H1 (cell line): ENCODE results near the gene TNFAIP1. TPM values are rescaled to one million over a fixed set of nuclear protein-coding genes. Genes with fewer than 3 reads are reported as not detected.

Source experiments
- CTCF ChIA-PET: fragments of 300-600 bp; sonication (Branson Sonifier 250); formaldehyde crosslinking; loops from one replicate; lab custom pipeline; 2021; ENCODE audit not compliant: partially characterized antibody; lab: Charles Lee
- POLR2A ChIA-PET: fragments of 300-600 bp; sonication (Branson Sonifier 250); formaldehyde crosslinking; loops from one replicate; lab custom pipeline; 2021; ENCODE audit warnings: inconsistent platforms; ENCODE audit not compliant: partially characterized antibody; lab: Charles Lee
- DNase-seq, 2 experiments: peaks; one replicate each; pipeline versions ENCODE4 v3.0.0 to v3.0.0-alpha.2; 2010 to 2022; ENCODE audit warnings: low spot score in 2 of 2, low read depth in 1 of 2, mixed read lengths in 1 of 2
- FAIRE-seq: peaks from 2 replicates; lab custom pipeline; 2011; peaks lifted over from hg19 to GRCh38; lab: Jason Lieb, UNC
- H2AFZ ChIP-seq: 2 replicates; pipeline ENCODE4 v1.8.1; 2012; ENCODE audit warnings: low read length, inconsistent platforms
- H2AK5ac ChIP-seq: 2 replicates; pipeline ENCODE4 v1.6.1; 2013; ENCODE audit warnings: low read depth, low read length
- H2BK120ac ChIP-seq: replicated peaks from 2 replicates; pipeline ENCODE3; 2013; ENCODE audit warnings: low read depth, low read length, inconsistent platforms
- H2BK12ac ChIP-seq: 2 replicates; pipeline ENCODE4 v1.6.1; 2013; ENCODE audit warnings: low read depth, low read length
- H2BK15ac ChIP-seq: 2 replicates; pipeline ENCODE4 v1.6.1; 2013; ENCODE audit warnings: low read length
- H2BK20ac ChIP-seq: 2 replicates; pipeline ENCODE4 v1.6.1; 2013; ENCODE audit warnings: low read length
- H2BK5ac ChIP-seq: 2 replicates; pipeline ENCODE4 v1.6.1; 2013; ENCODE audit warnings: low read depth, low read length
- H3K14ac ChIP-seq: 2 replicates; pipeline ENCODE4 v1.6.1; 2013; ENCODE audit warnings: inconsistent platforms; ENCODE audit not compliant: insufficient read length
- H3K18ac ChIP-seq: 2 replicates; pipeline ENCODE4 v1.6.1; 2013; ENCODE audit warnings: low read length; ENCODE audit errors: extremely low read depth
- H3K23ac ChIP-seq: 2 replicates; pipeline ENCODE4 v1.6.1; 2013; ENCODE audit warnings: inconsistent platforms; ENCODE audit not compliant: insufficient read length
- H3K23me2 ChIP-seq: 2 replicates; pipeline ENCODE4 v1.6.1; 2013; ENCODE audit warnings: low read depth, low read length
- H3K27ac ChIP-seq: 2 replicates; pipeline ENCODE4 v1.6.1; 2011; ENCODE audit warnings: low read depth, low read length, inconsistent platforms
- H3K27me3 ChIP-seq, 4 experiments: replicated peaks in 1 of 4; 1 replicate in 1 of 4; 2 replicates in 3 of 4; pipeline versions ENCODE4 v1.6.1 to v1.8.1; 2011 to 2013; ENCODE audit warnings: low read length in 3 of 4, mild to moderate bottlenecking in 3 of 4, inconsistent platforms in 2 of 4, mixed read lengths in 2 of 4, moderate library complexity in 1 of 4; ENCODE audit not compliant: control insufficient read depth in 3 of 4, insufficient read depth in 3 of 4; ENCODE audit errors: extremely low read depth in 1 of 4
- H3K36me3 ChIP-seq, 4 experiments: 2 replicates each; pipeline versions ENCODE4 v1.6.1 to v1.8.1; 2011 to 2013; ENCODE audit warnings: mild to moderate bottlenecking in 4 of 4, low read length in 3 of 4, moderate library complexity in 2 of 4, control low read depth in 1 of 4, inconsistent platforms in 1 of 4; ENCODE audit not compliant: insufficient read depth in 4 of 4, control insufficient read depth in 2 of 4
- H3K4ac ChIP-seq: replicated peaks from 2 replicates; pipeline ENCODE3; 2013; ENCODE audit warnings: low read length, low read depth, mixed read lengths, inconsistent platforms; ENCODE audit not compliant: insufficient read length
- H3K4me1 ChIP-seq, 4 experiments: replicated peaks in 1 of 4; 1 replicate in 1 of 4; 2 replicates in 3 of 4; pipeline versions ENCODE4 v1.6.1 to v1.8.1; 2011 to 2013; ENCODE audit warnings: low read length in 3 of 4, inconsistent platforms in 2 of 4, mixed read lengths in 1 of 4; ENCODE audit not compliant: insufficient read depth in 4 of 4, control insufficient read depth in 3 of 4
- H3K4me2 ChIP-seq, 2 experiments: 2 replicates each; pipeline versions ENCODE4 v1.6.1 to v1.8.1; 2011 to 2013; ENCODE audit warnings: low read depth in 2 of 2, low read length in 2 of 2, control low read depth in 1 of 2, inconsistent platforms in 1 of 2, mild to moderate bottlenecking in 1 of 2; ENCODE audit not compliant: insufficient read depth in 1 of 2
- H3K4me3 ChIP-seq, 4 experiments: fragments of 200-600, 300-600 bp in 1 of 4; sonication (generic), shearing (Covaris generic), sonication (Bioruptor Twin) in 1 of 4; 2 replicates each; pipeline versions ENCODE4 v1.5.1 to v1.8.1; 2011 to 2016; ENCODE audit warnings: low read length in 4 of 4, low read depth in 3 of 4, control low read depth in 2 of 4, inconsistent platforms in 2 of 4, mild to moderate bottlenecking in 2 of 4, mixed read lengths in 1 of 4, moderate library complexity in 1 of 4; ENCODE audit not compliant: insufficient read depth in 2 of 4; ENCODE audit errors: extremely low read depth in 1 of 4
- H3K56ac ChIP-seq: replicated peaks from 2 replicates; pipeline ENCODE3; 2013; ENCODE audit warnings: low read depth, mild to moderate bottlenecking, mixed read lengths, low read length, inconsistent platforms; ENCODE audit not compliant: insufficient read length
- H3K79me1 ChIP-seq: 2 replicates; pipeline ENCODE4 v1.6.1; 2013; ENCODE audit warnings: low read depth, low read length, control low read depth
- H3K79me2 ChIP-seq, 2 experiments: 2 replicates each; pipeline versions ENCODE4 v1.6.1 to v1.8.1; 2012 to 2013; ENCODE audit warnings: low read length in 2 of 2, mild to moderate bottlenecking in 2 of 2, inconsistent platforms in 1 of 2; ENCODE audit not compliant: insufficient read depth in 2 of 2, control insufficient read depth in 1 of 2
- H3K9ac ChIP-seq, 4 experiments: replicated peaks in 1 of 4; 1 replicate in 1 of 4; 2 replicates in 3 of 4; pipeline versions ENCODE4 v1.6.1 to v1.8.1; 2011 to 2013; ENCODE audit warnings: low read depth in 3 of 4, low read length in 3 of 4, control low read depth in 2 of 4, mild to moderate bottlenecking in 2 of 4, moderate library complexity in 2 of 4, inconsistent platforms in 1 of 4; ENCODE audit errors: extremely low read depth in 1 of 4
- H3K9me3 ChIP-seq, 2 experiments: 2 replicates each; pipeline versions ENCODE4 v1.6.1 to v1.8.1; 2012 to 2013; ENCODE audit warnings: mild to moderate bottlenecking in 2 of 2, moderate library complexity in 2 of 2, control low read depth in 1 of 2, inconsistent platforms in 1 of 2, low read depth in 1 of 2, low read length in 1 of 2, mixed read lengths in 1 of 2; ENCODE audit not compliant: insufficient read depth in 2 of 2
- H4K20me1 ChIP-seq, 2 experiments: replicated peaks in 1 of 2; 2 replicates each; pipeline versions ENCODE3 to v1.8.1; 2011 to 2013; ENCODE audit warnings: inconsistent platforms in 2 of 2, low read length in 2 of 2, mild to moderate bottlenecking in 1 of 2; ENCODE audit not compliant: insufficient read depth in 2 of 2, control insufficient read depth in 1 of 2
- H4K5ac ChIP-seq: 2 replicates; pipeline ENCODE4 v1.6.1; 2013; ENCODE audit warnings: low read length, low read depth, mixed read lengths, inconsistent platforms; ENCODE audit not compliant: insufficient read length
- H4K8ac ChIP-seq: 2 replicates; pipeline ENCODE4 v1.8.0; 2013; ENCODE audit warnings: mild to moderate bottlenecking, moderate library complexity, low read length, inconsistent platforms; ENCODE audit not compliant: insufficient read depth; ENCODE audit errors: extremely low read depth
- H4K91ac ChIP-seq: replicated peaks from 2 replicates; pipeline ENCODE3; 2013; ENCODE audit warnings: low read length, mixed read lengths, inconsistent platforms; ENCODE audit not compliant: insufficient read length
- KDM4A ChIP-seq: IDR thresholded peaks from one replicate; pipeline ENCODE4 v1.7.1; 2012; ENCODE audit warnings: low read depth, mild to moderate bottlenecking, moderate library complexity, low read length, inconsistent platforms; ENCODE audit not compliant: severe bottlenecking
- POLR2A ChIP-seq, 2 experiments: IDR thresholded peaks; 1 replicate in 1 of 2; 2 replicates in 1 of 2; pipeline ENCODE4 v1.6.1; 2011; ENCODE audit warnings: low read depth in 2 of 2, low read length in 2 of 2, mild to moderate bottlenecking in 2 of 2; ENCODE audit errors: control extremely low read depth in 1 of 2
- RAD21 ChIP-seq, 2 experiments: IDR thresholded peaks in 1 of 2; conservative IDR thresholded peaks in 1 of 2; 2 replicates each; pipeline ENCODE4 v1.6.1; 2011; ENCODE audit warnings: low read depth in 2 of 2, low read length in 2 of 2, improper control_type of control experiment in 1 of 2, inconsistent platforms in 1 of 2, mild to moderate bottlenecking in 1 of 2, moderate library complexity in 1 of 2
- RFX5 ChIP-seq: IDR thresholded peaks from 2 replicates; pipeline ENCODE4 v1.6.1; 2011; ENCODE audit warnings: low read depth, low read length, improper control_type of control experiment, borderline replicate concordance
- SIX5 ChIP-seq: IDR thresholded peaks from 2 replicates; pipeline ENCODE4 v1.6.1; 2011; ENCODE audit warnings: mild to moderate bottlenecking, low read depth, low read length
- SRF ChIP-seq: IDR thresholded peaks from 2 replicates; pipeline ENCODE4 v1.6.1; 2011; ENCODE audit warnings: mild to moderate bottlenecking, low read depth, low read length, moderate library complexity
- TAF1 ChIP-seq: IDR thresholded peaks from 2 replicates; pipeline ENCODE4 v1.6.1; 2011; ENCODE audit warnings: mild to moderate bottlenecking, low read depth, low read length
- TCF12 ChIP-seq: IDR thresholded peaks from 2 replicates; pipeline ENCODE4 v1.6.1; 2011; ENCODE audit warnings: low read depth, mild to moderate bottlenecking, low read length
- ZNF274 ChIP-seq: IDR thresholded peaks from 2 replicates; pipeline ENCODE4 v1.7.0; 2012; ENCODE audit warnings: low read length, borderline replicate concordance; ENCODE audit errors: extremely low read depth
- WGBS, 2 experiments: shearing (Covaris generic) in 1 of 2; methylation state at CpG; one replicate each; pipeline versions ENCODE4 v1.1.6 to v1.1.7; 2013 to 2015; ENCODE audit warnings: low lambda C conversion rate in 2 of 2, mixed read lengths in 2 of 2, inconsistent platforms in 1 of 2, low coverage in 1 of 2, missing lambda C conversion rate in 1 of 2; ENCODE audit not compliant: insufficient replicate concordance in 2 of 2, insufficient coverage in 1 of 2, insufficient read length in 1 of 2; ENCODE audit errors: extremely low coverage in 1 of 2, missing lambda C conversion rate in 1 of 2; 5-methylcytosine and 5-hydroxymethylcytosine counted together
- polyA plus RNA-seq, 7 experiments: library from polyadenylated mRNA; depleted of rRNA in 3 of 7; stranded (reverse) in 5 of 7; unstranded in 2 of 7; fragments of >200 nt in 5 of 7; fragments of 200-250 nt in 2 of 7; gene quantifications; 1 replicate in 5 of 7; 2 replicates in 1 of 7; 4 replicates in 1 of 7; pipeline versions ENCODE4 v1.2.1 to v1.2.3, GENCODE V29; 2011 to 2013; ENCODE audit warnings: missing spikeins in 2 of 7, mixed read lengths in 2 of 7
- total RNA-seq: library from RNA; stranded (reverse); fragmentation: NEBNext Ultra II Directional; extraction: Animal tissue kit (Norgen Biotek cat#: 25700); gene quantifications from 2 replicates; pipeline ENCODE4 v1.2.1, GENCODE V29; 2021
- TF ChIP-seq, protein P1 (sequence below), 3 experiments: IDR thresholded peaks; 1 replicate in 2 of 3; 2 replicates in 1 of 3; pipeline versions ENCODE4 v1.5.1 to v1.6.1; 2011; ENCODE audit warnings: low read length in 3 of 3, mild to moderate bottlenecking in 3 of 3, inconsistent platforms in 2 of 3, low read depth in 1 of 3, moderate library complexity in 1 of 3; ENCODE audit not compliant: insufficient read depth in 1 of 3; ENCODE audit errors: control extremely low read depth in 1 of 3

TNFAIP1 gene
- total and polyA plus RNA-seq, 2 of the 8 experiments (the other 6 are each of a cell fraction or from before 2014, with no cell fraction given): 16.9 to 19.5 TPM

DNA sequence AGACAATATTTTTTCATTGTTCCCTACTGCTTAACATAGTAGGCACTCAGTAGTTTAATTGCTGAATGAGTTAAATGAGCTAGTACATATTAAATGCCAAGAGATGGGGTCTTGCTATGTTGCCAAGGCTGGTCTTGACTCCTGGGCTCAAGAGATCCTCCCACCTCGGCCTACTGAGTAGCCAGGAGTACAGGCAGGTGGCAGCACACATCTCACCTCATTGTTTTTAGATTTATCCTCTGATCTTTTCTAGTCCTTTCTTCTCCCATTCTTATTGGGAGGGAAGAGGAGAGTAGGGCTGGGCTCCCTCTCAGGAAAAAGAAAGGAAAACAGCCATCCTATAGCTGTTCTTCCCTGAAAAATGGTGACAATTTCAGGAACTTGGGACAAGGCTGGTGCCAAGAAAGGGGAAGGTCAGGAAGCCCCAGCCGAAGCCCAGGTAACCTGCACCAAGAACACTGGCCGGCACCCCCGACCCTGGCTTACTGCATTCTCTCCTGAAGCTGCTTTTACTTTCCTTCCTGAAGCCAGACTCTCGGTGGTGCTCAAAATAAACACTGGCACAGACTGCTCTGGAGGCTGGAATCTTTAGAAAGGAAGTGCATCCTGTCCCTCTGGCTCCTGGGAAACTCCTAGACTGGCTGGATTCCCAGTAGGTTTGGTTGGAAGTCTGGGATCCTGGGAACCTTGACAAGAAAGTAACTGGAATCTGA is 2.7 kb downstream of the TNFAIP1 start:
- Histone ChIP-seq H3K79me1 (peaks cover 16% of the 10 kb centered on the region), H3K9me3 (no peaks in the 10 kb centered on the region), H3K27me3 (no peaks in the 10 kb centered on the region), H3K23ac (no peak overlapping the region), H2AK5ac (no peak overlapping the region), H4K91ac (no peak overlapping the region), H3K56ac (no peak overlapping the region), H2BK5ac (no peak overlapping the region), H2AFZ (no peak overlapping the region), H2BK12ac (no peak overlapping the region), H3K4ac (no peak overlapping the region), H3K18ac (no peak overlapping the region), H3K4me1 (peaks cover 0 to 10% (median 8%) of the 10 kb centered on the region in 4 experiments; a peak in 6 of 7 replicates), H3K23me2 (peaks cover 10% of the 10 kb centered on the region; the same call in 1 of the 2 replicates), H4K8ac (no peak overlapping the region; the same call in 1 of the 2 replicates), H2BK15ac (no peak overlapping the region), H4K5ac (no peak overlapping the region), H3K4me3 (no peak overlapping the region), H3K27ac (no peak overlapping the region), H3K14ac (no peak overlapping the region), H3K9ac (no peak overlapping the region), H4K20me1 (peaks cover 2% of the 10 kb centered on the region in 2 experiments), H3K36me3 (peaks cover 4 to 15% (median 10%) of the 10 kb centered on the region in 4 experiments; a peak in 7 of 8 replicates), H2BK120ac (no peak overlapping the region), H3K4me2 (no peak overlapping the region), H2BK20ac (no peak overlapping the region), H3K79me2 (peaks cover 0 to 13% of the 10 kb centered on the region in 2 experiments; a peak in 2 of 4 replicates)
- CTCF ChIA-PET: interaction anchor here (1.5 kb wide), 1 partner anchor 8 kb away, joined by 10 read pairs; no protein-coding TSS in a partner anchor
- WGBS, 2 experiments: 86% methylated on average over 5 of the region's 5 CpGs; no CpG with 5 or more reads in 1 of the 2 experiments
- POLR2A ChIA-PET: interaction anchor here (1.0 to 2.9 kb wide), 4 partner anchors 10 to 31 kb away, joined by 3 to 9 read pairs (median 4); no protein-coding TSS in a partner anchor
- FAIRE-seq (no peak), DNase-seq (no peak)
- TF ChIP-seq KDM4A (no peak), TCF12 (no peak), SIX5 (no peak), POLR2A (IDR thresholded peaks at IDR 0.05; ENCODE audit: control extremely low read depth in 1 of 2, low read depth in 2 of 2, low read length in 2 of 2) (no peak), ZNF274 (no peak), TAF1 (no peak), RFX5 (no peak), RAD21 (IDR thresholded peaks at IDR 0.05 in 1 of 2, conservative IDR thresholded peaks at IDR 0.05 in 1 of 2; ENCODE audit: low read depth in 2 of 2, low read length in 2 of 2) (no peak), SRF (no peak)
- TF ChIP-seq, protein P1, sequence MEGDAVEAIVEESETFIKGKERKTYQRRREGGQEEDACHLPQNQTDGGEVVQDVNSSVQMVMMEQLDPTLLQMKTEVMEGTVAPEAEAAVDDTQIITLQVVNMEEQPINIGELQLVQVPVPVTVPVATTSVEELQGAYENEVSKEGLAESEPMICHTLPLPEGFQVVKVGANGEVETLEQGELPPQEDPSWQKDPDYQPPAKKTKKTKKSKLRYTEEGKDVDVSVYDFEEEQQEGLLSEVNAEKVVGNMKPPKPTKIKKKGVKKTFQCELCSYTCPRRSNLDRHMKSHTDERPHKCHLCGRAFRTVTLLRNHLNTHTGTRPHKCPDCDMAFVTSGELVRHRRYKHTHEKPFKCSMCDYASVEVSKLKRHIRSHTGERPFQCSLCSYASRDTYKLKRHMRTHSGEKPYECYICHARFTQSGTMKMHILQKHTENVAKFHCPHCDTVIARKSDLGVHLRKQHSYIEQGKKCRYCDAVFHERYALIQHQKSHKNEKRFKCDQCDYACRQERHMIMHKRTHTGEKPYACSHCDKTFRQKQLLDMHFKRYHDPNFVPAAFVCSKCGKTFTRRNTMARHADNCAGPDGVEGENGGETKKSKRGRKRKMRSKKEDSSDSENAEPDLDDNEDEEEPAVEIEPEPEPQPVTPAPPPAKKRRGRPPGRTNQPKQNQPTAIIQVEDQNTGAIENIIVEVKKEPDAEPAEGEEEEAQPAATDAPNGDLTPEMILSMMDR (IDR thresholded peaks at IDR 0.05; ENCODE audit: control extremely low read depth in 1 of 3, insufficient read depth in 1 of 3, low read depth in 1 of 3, low read length in 3 of 3): no peak
